K562 (cell line): ENCODE results near the gene TOR1AIP1. TPM values are rescaled to one million over a fixed set of nuclear protein-coding genes. Genes with fewer than 3 reads are reported as not detected.

ENCODE experiments used
- CHD2 ChIP-seq: IDR thresholded peaks from 2 replicates; pipeline ENCODE4 v1.6.1; 2011; ENCODE audit warnings: low read depth, low read length
- FOS ChIP-seq: IDR thresholded peaks from 3 replicates; pipeline ENCODE4 v1.6.1; 2011; ENCODE audit not compliant: insufficient read length; ENCODE audit errors: extremely low read depth
- HOXB6 ChIP-seq: fragments of 250-450 bp; sonication (Bioruptor Pico); IDR thresholded peaks from 2 replicates; pipeline ENCODE4 v1.5.1; 2022; ENCODE audit warnings: mild to moderate bottlenecking, borderline replicate concordance
- MYC ChIP-seq, 2 experiments: fragments of 250-450 bp in 1 of 2; sonication (Bioruptor Pico) in 1 of 2; IDR thresholded peaks; 2 replicates each; pipeline versions ENCODE4 v1.5.1 to v1.6.1; 2012 to 2021; ENCODE audit warnings: low read depth in 2 of 2, borderline replicate concordance in 1 of 2, improper control_type of control experiment in 1 of 2, low read length in 1 of 2, mild to moderate bottlenecking in 1 of 2, moderate library complexity in 1 of 2
- NR1H2 ChIP-seq: sonication (generic); formaldehyde crosslinking; IDR thresholded peaks from 2 replicates; pipeline ENCODE4 v1.4.0; 2020; ENCODE audit warnings: mild to moderate bottlenecking, missing genetic modification reagents
- NUFIP1 ChIP-seq: fragments of 450-650 bp; IDR thresholded peaks from 2 replicates; pipeline ENCODE4 v1.6.1; 2018; ENCODE audit not compliant: partially characterized antibody
- TAL1 ChIP-seq: fragments of 450-650 bp; IDR thresholded peaks from 2 replicates; pipeline ENCODE4 v1.6.1; 2016; ENCODE audit warnings: mild to moderate bottlenecking
- TBL1XR1 ChIP-seq, 2 experiments: IDR thresholded peaks; 2 replicates each; pipeline ENCODE4 v1.6.1; 2012; ENCODE audit warnings: improper control_type of control experiment in 2 of 2, low read length in 2 of 2, mild to moderate bottlenecking in 1 of 2
- ZNF324 ChIP-seq: fragments of 250-450 bp; sonication (Bioruptor Pico); IDR thresholded peaks from 2 replicates; pipeline ENCODE4 v1.4.0; 2020; ENCODE audit warnings: mild to moderate bottlenecking
- ZNF764 ChIP-seq: fragments of 250-450 bp; sonication (Bioruptor Pico); IDR thresholded peaks from 2 replicates; pipeline ENCODE4 v1.4.0; 2020; ENCODE audit warnings: low read depth, mild to moderate bottlenecking, moderate library complexity
- polyA plus RNA-seq, 8 experiments: library from polyadenylated mRNA; depleted of rRNA in 4 of 8; stranded (reverse) in 5 of 8; unstranded in 3 of 8; fragments of >200 nt; fragmentation: Nextera tagmentation in 2 of 8; fragmentation: Illumina TruSeq in 1 of 8; extraction: Ambion mirVana in 2 of 8; extraction: Trizol in 1 of 8; gene quantifications; 2 replicates each; pipeline versions ENCODE4 v1.2.1 to v1.2.3, GENCODE V29; 2011 to 2014; ENCODE audit warnings: inconsistent platforms in 1 of 8, missing spikeins in 1 of 8
- total RNA-seq, 7 experiments: library from RNA; depleted of rRNA in 6 of 7; stranded (reverse); fragments of >200 nt in 6 of 7; fragmentation: Illumina TruSeq in 2 of 7; extraction: Trizol in 2 of 7; gene quantifications; 2 replicates each; pipeline versions ENCODE4 v1.2.1 to v1.2.3, GENCODE V29; 2011 to 2021; ENCODE audit warnings: low replicate concordance in 1 of 7
- TF ChIP-seq, protein P1 (sequence below), 2 experiments: fragments of 200-800 bp in 1 of 2; sonication (Bioruptor generic) in 1 of 2; sonication (generic) in 1 of 2; formaldehyde crosslinking in 1 of 2; IDR thresholded peaks in 1 of 2; conservative IDR thresholded peaks in 1 of 2; 2 replicates each; pipeline versions ENCODE4 v1.5.0 to v1.6.1; 2016 to 2020; ENCODE audit warnings: missing compliant biosample characterization in 1 of 2, missing genetic modification characterization in 1 of 2, missing genetic modification reagents in 1 of 2
- TF ChIP-seq, protein P2 (sequence below): fragments of 450-650 bp; IDR thresholded peaks from 2 replicates; pipeline ENCODE4 v1.6.1; 2016; ENCODE audit warnings: low read depth, mild to moderate bottlenecking, moderate library complexity
- TF ChIP-seq, protein P3 (sequence below): fragments of 450-650 bp; IDR thresholded peaks from 2 replicates; pipeline ENCODE4 v1.6.1; 2016; ENCODE audit warnings: mild to moderate bottlenecking, moderate library complexity

TOR1AIP1 gene
- total and polyA plus RNA-seq, 9 of the 15 experiments (the other 6 are each of a cell fraction or from before 2014, with no cell fraction given): 18.1 to 46.9 (median 35.5) TPM

DNA sequence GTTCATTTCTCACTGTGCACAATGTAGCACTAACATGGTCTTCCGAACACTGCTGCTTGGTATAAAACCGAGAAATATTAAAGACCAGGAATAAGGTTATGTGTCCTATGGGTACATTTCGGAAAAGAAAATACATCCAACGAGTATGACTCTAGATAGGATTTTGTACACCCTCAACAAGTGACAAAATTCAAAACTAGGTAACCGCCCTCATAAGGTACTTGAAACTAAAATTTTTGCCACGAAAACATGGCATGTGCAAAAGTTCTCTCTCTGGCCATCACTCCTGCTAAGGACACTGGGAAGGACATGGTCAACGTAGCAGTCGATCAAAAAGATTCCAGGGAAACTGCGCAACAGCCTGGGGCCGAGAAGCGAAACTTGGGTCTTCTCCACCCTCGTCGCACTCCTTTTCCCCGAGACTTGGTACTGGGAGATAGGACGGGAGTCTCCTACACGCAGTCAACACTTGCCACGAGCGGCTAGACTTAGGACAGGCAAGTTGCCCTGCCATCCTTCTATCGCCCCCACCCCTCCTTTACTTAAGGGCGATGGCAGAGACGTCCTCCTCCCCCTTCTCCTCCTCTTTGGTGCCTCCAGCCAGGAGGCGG is 338 bp upstream of the TOR1AIP1 start (continued):
- TF ChIP-seq, protein P1, sequence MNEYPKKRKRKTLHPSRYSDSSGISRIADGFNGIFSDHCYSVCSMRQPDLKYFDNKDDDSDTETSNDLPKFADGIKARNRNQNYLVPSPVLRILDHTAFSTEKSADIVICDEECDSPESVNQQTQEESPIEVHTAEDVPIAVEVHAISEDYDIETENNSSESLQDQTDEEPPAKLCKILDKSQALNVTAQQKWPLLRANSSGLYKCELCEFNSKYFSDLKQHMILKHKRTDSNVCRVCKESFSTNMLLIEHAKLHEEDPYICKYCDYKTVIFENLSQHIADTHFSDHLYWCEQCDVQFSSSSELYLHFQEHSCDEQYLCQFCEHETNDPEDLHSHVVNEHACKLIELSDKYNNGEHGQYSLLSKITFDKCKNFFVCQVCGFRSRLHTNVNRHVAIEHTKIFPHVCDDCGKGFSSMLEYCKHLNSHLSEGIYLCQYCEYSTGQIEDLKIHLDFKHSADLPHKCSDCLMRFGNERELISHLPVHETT (CRISPR knock-in tag; conservative IDR thresholded peaks at IDR 0.05 in 1 of 2, IDR thresholded peaks at IDR 0.05 in 1 of 2): no peak
- TF ChIP-seq, protein P2, sequence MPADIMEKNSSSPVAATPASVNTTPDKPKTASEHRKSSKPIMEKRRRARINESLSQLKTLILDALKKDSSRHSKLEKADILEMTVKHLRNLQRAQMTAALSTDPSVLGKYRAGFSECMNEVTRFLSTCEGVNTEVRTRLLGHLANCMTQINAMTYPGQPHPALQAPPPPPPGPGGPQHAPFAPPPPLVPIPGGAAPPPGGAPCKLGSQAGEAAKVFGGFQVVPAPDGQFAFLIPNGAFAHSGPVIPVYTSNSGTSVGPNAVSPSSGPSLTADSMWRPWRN: no peak; the same call in 1 of the 2 replicates
- 0 out of 2 replicates have a peak, but pooled peaks have one; percentile 5 for TF ChIP-seq ZNF324 (CRISPR knock-in tag)
- TF ChIP-seq ZNF764 (CRISPR knock-in tag): no peak
- no peak for TF ChIP-seq MYC (IDR thresholded peaks at IDR 0.05; ENCODE audit: low read depth, low read length)
- TF ChIP-seq MYC (CRISPR knock-in tag; IDR thresholded peaks at IDR 0.05; ENCODE audit: borderline replicate concordance, low read depth): 0 out of 2 replicates have a peak, but pooled peaks have one; percentile 80
- no peak; the same call in 1 of the 2 replicates for TF ChIP-seq NR1H2 (CRISPR knock-in tag)
- 0 out of 4 replicates have a peak, but pooled peaks of 1 of the 2 experiments have one; percentile 1 for TF ChIP-seq TBL1XR1 (IDR thresholded peaks at IDR 0.05; ENCODE audit: low read length in 2 of 2)
- 0 out of 2 replicates have a peak, but pooled peaks have one; percentile 30 for TF ChIP-seq HOXB6 (CRISPR knock-in tag)
- 0 out of 2 replicates have a peak, but pooled peaks have one; percentile 29 for TF ChIP-seq CHD2
- TF ChIP-seq, protein P3, sequence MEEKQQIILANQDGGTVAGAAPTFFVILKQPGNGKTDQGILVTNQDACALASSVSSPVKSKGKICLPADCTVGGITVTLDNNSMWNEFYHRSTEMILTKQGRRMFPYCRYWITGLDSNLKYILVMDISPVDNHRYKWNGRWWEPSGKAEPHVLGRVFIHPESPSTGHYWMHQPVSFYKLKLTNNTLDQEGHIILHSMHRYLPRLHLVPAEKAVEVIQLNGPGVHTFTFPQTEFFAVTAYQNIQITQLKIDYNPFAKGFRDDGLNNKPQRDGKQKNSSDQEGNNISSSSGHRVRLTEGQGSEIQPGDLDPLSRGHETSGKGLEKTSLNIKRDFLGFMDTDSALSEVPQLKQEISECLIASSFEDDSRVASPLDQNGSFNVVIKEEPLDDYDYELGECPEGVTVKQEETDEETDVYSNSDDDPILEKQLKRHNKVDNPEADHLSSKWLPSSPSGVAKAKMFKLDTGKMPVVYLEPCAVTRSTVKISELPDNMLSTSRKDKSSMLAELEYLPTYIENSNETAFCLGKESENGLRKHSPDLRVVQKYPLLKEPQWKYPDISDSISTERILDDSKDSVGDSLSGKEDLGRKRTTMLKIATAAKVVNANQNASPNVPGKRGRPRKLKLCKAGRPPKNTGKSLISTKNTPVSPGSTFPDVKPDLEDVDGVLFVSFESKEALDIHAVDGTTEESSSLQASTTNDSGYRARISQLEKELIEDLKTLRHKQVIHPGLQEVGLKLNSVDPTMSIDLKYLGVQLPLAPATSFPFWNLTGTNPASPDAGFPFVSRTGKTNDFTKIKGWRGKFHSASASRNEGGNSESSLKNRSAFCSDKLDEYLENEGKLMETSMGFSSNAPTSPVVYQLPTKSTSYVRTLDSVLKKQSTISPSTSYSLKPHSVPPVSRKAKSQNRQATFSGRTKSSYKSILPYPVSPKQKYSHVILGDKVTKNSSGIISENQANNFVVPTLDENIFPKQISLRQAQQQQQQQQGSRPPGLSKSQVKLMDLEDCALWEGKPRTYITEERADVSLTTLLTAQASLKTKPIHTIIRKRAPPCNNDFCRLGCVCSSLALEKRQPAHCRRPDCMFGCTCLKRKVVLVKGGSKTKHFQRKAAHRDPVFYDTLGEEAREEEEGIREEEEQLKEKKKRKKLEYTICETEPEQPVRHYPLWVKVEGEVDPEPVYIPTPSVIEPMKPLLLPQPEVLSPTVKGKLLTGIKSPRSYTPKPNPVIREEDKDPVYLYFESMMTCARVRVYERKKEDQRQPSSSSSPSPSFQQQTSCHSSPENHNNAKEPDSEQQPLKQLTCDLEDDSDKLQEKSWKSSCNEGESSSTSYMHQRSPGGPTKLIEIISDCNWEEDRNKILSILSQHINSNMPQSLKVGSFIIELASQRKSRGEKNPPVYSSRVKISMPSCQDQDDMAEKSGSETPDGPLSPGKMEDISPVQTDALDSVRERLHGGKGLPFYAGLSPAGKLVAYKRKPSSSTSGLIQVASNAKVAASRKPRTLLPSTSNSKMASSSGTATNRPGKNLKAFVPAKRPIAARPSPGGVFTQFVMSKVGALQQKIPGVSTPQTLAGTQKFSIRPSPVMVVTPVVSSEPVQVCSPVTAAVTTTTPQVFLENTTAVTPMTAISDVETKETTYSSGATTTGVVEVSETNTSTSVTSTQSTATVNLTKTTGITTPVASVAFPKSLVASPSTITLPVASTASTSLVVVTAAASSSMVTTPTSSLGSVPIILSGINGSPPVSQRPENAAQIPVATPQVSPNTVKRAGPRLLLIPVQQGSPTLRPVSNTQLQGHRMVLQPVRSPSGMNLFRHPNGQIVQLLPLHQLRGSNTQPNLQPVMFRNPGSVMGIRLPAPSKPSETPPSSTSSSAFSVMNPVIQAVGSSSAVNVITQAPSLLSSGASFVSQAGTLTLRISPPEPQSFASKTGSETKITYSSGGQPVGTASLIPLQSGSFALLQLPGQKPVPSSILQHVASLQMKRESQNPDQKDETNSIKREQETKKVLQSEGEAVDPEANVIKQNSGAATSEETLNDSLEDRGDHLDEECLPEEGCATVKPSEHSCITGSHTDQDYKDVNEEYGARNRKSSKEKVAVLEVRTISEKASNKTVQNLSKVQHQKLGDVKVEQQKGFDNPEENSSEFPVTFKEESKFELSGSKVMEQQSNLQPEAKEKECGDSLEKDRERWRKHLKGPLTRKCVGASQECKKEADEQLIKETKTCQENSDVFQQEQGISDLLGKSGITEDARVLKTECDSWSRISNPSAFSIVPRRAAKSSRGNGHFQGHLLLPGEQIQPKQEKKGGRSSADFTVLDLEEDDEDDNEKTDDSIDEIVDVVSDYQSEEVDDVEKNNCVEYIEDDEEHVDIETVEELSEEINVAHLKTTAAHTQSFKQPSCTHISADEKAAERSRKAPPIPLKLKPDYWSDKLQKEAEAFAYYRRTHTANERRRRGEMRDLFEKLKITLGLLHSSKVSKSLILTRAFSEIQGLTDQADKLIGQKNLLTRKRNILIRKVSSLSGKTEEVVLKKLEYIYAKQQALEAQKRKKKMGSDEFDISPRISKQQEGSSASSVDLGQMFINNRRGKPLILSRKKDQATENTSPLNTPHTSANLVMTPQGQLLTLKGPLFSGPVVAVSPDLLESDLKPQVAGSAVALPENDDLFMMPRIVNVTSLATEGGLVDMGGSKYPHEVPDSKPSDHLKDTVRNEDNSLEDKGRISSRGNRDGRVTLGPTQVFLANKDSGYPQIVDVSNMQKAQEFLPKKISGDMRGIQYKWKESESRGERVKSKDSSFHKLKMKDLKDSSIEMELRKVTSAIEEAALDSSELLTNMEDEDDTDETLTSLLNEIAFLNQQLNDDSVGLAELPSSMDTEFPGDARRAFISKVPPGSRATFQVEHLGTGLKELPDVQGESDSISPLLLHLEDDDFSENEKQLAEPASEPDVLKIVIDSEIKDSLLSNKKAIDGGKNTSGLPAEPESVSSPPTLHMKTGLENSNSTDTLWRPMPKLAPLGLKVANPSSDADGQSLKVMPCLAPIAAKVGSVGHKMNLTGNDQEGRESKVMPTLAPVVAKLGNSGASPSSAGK: peak; percentile 61; the same call in 1 of the 2 replicates
- peak; percentile 88 for TF ChIP-seq NUFIP1
- no peak for TF ChIP-seq TAL1
- no peak for TF ChIP-seq FOS
